Fibroblast of peridontal ligament (primary cell): ENCODE results near the gene ADGRD2.

Source experiments
- DNase-seq: peaks from one replicate; pipeline ENCODE4 v3.0.0-alpha.2; 2010; ENCODE audit errors: extremely low read depth

Gene ADGRD2

DNA sequence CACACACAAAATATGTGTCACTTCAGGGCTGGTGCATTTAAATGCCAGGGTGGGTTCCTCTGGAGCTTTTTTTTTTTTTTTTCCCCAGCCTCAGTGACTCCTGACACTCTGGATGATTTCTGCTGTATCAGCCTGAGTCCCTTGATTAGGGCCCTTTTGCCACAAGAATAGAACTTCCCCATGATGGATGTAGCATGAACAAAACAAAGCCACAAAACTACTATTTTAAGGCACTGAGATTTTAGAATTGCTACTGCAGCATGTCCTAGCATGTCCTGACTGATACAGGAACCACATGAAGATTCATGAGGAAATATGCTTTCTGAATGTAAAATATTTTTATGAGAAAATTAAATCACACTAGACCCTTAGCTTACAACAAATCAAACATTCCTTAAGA, 13.9 kb upstream of the ADGRD2 start:
- no peak for DNase-seq

DNA sequence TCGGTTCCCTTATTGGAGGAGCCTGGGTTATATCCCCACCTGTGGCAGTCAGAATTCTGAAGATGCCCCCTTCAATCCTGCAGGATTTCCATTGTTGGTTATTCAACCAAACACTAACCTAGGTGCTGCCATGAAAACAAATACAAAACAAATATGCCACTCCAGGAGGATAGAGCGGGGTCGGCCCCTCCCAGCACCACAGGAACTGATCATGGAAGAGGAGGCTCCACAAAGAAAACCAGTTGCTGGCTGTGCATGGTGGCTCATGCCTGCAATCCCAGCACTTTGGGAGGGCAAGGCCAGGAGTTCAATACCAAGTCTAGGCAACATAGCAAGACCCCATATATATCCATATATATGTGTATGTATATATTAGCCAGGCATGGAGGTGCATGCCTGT, 13.2 kb upstream of the ADGRD2 start:
- DNase-seq: no peak

DNA sequence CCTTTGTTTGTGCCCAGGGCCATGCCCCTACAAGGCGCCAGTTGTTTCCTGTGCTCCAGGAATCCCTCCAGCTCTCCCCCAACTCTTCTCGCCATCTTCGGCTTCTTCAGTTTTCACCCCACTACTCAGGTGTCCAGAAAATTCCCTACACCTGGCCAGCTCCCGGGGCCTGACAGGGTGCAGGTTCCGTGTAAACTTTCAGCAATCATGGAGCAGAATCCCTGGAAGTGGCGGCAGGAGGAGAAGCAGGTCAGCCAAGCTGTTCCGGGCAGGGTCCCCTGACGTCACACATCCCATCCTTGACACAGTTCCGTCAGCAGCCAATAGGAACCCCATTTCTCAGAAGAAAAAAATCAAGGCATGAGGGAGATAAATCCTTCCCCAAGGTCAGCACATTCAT, 12.2 kb upstream of the ADGRD2 start:
- no peak for DNase-seq

DNA sequence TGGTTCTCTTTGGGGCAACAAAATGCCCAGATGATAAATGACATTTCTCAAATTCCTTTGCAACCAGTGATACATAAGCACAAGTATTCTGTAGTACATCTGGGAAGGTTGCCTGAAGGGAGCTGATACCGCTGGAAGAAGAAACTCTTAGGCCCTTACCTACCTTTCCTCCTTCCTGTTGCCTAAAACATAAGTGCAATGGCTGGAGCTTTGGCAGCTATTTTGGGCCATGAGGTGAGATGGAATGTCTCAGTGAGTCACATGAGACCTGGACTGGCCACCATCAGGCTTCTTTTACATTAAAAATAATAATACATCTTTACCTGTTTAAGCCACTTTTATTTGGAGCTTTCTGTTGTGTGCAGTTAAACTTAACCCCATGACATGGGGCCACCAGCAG, 11.2 kb upstream of the ADGRD2 start:
- no peak for DNase-seq

DNA sequence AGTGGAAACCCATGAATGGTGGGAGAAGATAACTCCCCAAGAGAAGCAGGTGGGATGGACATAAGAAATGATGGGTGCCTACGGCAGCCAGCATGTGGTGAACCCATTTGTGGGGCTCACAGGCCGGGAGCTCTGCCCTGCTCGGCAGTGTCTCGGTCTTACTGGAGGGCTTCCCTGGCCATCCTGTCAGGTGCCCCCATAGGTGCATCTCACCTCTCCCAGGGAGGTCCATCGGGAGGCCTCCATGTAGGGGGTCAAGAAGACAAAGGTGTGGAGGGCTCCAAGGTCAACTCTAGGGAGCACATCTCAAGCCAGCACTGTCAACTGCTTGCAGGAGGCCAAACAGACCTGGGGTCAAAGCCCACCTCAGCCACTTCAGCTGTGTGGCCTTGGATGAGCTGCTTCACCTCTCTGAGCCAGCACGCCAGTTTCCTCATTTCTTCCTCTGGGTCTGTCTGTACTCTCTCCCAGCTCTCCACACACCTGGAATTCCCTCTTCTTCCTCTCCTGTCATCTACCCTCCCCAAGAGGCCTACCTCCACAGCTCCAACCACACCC, 10.5 kb upstream of the ADGRD2 start:
- DNase-seq: no peak

DNA sequence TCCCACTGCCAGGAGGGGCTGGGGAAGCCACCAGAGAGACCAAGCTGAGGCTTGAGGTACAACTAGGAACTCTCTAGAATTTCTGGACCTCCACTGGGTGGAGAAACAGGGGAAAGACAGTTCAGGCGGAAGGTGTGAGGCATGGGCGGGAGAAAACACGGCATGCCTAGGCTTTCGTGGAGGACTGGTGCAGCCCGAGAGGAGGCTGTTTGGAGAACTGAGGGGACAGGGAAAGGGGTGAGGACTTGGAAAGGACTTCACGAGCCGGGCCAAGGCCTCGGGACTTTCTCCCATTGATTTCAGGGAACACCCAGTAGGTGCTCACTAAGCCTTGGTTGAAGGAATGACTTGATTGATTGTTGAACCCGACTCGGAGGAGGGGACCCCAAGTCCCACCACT, 9.5 kb upstream of the ADGRD2 start:
- no peak for DNase-seq

DNA sequence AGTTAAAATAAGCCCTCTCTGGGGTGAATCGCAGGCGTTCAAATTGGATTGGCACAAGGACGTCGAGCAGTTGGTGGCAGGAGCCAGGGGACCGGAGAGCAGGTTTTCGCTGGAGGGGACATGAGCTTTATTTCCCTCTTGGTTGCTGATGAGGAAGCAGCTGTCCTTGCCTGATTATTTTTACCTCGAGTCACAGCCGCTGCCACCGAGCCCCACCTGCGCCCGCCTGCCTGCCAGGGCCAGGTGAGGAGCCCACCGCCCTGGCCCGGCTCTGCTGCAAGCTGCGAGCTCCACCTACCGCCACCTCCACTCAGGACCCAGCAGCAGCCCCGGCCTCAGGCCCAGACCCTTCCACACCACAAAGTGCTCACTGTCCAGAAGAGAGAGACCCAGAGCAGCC, 9.0 kb upstream of the ADGRD2 start:
- no peak for DNase-seq

DNA sequence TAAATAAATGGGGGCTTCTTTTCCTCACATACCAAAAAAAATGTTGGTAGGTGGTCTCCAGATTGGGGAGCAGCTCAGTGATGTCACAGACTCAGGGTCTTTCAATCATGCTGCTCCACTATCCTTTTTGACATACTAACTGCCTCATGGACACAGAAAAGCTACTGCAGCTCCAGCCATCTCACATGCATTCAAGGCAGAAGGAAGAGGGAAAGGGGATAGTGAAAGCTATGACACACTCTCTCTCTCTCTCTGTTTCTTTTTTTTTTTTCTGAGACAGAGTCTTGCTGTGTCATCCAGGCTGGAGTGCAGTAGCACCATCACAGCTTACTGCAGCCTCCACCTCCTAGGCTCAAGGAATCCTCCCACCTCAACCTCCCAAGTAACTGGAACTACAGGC, 7.9 kb upstream of the ADGRD2 start:
- no peak for DNase-seq

DNA sequence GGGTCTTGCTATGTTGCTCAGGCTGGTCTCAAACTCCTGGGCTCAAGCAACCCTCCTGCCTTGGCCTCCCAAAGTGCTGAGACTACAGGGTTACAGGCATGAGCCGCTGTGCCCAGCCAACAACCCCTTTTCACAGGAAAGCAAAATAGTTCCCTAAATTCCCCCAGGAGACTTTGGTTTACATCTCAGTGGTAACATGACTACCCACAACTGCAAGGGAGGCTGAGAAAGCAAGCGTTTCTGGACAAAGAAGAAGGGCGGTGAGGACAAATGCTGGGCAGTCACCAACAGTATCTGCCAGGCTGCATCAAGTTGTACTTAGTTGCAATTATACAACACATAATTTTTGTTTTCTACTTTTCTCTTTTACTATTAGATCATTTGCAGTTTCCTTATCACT, 7.4 kb upstream of the ADGRD2 start:
- peak; percentile 64 for DNase-seq

DNA sequence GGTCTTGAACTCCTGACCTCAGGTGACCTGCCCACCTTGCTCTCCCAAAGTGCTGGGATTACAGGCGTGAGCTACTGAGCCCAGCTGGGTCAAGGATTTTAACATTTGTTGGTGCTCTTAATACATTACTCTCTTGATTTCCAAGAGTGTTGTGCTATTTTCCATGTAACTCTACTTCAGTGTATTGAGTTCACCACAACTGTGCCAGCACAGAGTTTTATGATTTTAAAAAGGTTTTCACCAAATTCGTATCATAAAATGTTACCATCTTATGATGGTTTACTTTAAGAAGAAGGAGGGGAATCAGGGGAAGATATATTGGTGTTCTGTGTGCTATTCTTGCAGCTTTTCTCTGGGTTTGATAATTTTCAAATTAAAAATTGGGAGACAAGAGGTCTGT, 6.6 kb upstream of the ADGRD2 start:
- DNase-seq: no peak

DNA sequence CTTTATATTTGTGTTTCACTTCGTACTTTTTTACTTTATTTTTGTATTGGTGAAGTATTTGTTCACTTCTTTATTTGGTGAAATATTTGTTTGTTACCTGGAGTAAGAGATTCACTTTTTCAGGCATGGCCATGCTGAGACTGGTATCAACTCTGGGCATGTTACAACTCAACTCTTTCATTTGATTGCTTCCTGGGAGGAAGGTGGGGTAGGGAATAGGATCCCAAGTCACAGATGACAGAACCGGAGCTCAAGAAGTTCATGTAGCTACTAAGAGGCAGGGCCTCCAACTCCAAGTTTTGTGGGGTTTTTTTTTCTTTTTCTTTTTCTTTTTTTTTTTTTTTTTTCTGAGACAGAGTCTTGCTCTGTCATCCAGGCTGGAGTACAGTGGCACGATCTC, 6.1 kb upstream of the ADGRD2 start:
- DNase-seq: no peak

DNA sequence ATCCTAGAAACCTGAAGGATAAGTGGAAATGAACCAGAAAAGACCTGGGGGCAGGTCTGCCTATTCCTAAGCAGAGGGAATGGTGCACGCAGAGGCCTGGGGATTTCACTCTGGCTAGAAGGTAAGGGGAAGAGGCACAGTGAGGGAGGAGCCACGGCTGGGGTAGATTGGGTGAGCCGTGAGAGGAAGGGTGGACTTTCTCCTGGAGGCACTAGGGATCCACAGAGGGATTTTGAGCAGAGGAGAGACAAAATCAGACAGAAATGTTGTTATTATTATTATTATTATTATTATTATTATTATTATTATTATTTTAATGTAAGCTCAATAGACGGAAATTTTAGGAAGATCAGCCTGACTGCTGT, 3.0 kb upstream of the ADGRD2 start:
- DNase-seq: no peak

DNA sequence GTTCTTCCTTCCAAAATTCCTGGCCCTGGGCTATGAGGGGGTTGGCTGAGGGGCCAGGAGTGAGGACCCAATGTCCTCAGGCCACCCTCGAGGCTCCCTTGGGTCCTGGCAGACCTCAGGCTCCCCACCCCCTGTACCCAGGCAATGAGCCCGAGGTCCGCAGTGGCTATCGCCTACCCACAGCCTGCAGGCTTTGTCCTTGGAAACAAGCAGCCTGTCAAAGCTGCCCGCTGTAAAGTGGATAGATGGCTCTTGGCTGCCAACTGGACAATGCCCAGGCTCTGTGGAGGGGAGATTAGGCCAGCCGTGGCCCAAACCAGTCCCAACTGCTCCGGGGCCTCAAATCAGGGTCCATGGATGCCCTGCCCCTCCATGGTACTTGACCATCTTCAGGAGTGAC, 2.2 kb upstream of the ADGRD2 start:
- DNase-seq: no peak

DNA sequence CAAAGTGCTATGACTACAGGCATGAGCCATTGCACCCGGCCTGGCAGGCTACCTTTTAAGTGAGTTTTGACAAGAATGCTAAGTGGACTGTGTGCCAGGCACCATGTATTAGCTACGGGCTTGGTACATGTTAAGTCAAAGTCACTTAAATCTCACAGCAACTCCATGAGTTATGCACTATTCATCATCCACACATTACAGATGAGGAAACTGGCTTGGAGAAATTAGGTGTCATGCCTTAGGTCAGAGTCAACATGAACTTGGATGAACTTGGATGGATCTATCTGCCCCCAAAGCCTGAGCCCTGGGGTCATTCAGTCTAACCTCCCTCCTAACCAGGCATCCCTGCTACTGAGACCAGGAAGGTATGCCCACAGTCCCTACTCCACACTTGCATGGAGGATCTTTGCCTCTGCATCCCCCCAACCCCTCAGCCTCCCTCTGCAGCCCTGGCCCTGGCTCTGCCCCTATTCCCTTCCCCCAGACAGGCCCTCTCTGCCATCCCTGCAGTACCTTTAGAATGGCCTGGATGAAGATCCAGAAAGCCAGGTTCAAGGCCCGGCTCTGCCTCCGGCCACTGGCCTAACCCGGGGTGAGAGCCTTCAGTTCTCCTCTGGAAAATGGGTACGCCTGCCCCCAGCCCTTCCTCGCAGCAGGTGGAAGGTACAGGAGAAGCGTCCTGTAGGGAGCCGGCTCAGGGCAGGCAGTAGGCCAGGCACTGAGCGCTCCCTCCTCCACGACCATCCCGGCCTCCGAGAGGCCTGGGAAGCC, 685 bp upstream of the ADGRD2 start:
- DNase-seq: no peak

DNA sequence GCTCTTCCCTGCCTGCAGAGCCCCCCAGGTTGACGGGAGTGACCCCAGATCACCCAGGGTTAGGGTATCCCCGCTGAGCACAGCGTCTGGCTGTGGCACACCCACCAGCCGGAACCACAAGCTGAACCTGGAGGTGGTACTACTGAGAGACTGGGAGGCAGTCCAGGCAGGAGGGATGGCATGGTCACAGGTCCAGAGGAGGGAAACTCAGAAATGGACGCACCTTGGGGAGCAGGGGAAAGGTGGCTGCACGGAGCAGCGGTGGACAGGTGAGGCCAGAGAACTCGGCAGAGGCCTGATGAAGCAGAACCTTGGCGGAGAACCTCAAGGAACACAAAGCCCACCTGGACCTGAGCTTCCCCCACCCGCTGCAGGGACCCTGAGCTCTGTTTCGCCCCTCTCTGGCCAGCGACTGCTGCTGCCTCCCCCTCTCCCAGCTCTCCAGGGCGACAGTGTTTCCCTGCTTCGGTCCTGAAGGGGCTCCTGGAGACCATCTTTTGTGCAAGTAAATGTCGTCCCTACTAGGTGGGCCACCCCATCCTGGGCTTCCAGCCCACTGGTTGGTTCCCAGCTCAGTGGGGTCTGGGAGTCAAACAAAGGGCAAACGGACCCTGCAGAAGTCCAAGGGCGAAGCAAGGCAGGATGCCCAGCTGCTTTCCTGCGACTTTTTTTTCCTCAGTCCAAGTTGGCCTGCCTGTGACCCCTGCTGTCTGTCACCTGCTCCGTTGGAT, 845 bp downstream of the ADGRD2 start:
- no peak for DNase-seq

DNA sequence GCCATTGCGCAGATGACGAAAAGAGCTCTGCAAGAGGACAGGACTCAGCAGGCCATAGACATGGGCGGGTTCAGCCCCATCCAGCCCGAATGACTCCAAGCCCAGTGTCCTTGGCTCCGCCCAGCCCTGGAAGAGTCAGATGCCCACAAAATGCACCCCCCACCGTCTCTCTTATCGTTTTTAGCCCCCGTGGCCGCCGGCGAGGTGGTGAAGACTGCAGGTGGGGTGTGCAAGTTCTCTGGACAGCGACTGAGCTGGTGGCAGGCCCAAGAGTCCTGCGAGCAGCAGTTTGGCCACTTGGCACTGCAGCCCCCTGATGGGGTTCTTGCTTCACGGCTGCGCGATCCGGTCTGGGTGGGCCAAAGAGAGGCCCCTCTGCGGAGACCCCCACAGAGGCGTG, 2.1 kb downstream of the ADGRD2 start:
- no peak for DNase-seq

DNA sequence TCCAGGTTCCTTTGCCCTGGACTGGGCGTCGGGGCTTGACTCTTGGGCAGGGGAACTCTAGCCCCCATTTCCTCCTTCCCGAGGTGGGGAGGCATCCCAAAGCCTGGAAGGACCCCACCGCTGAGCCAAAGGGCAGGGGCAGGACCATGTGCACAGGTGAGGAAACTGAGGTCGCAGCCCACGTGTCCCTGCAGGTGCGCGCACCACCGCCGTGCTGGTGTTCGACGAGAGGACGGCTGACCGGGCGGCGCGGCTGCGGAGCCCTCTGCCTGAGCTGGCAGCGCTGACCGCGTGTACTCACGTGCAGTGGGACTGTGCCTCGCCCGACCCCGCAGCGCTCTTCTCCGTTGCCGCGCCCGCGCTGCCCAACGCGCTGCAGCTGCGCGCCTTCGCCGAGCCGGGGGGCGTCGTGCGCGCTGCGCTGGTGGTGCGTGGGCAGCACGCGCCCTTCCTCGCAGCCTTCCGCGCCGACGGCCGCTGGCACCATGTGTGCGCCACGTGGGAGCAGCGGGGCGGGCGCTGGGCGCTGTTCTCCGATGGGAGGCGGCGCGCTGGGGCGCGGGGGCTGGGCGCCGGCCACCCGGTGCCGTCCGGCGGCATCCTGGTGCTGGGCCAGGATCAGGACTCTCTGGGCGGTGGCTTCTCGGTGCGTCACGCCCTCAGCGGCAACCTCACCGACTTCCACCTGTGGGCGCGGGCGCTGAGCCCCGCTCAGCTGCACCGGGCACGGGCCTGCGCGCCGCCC, 2.8 kb downstream of the ADGRD2 start:
- DNase-seq: no peak

DNA sequence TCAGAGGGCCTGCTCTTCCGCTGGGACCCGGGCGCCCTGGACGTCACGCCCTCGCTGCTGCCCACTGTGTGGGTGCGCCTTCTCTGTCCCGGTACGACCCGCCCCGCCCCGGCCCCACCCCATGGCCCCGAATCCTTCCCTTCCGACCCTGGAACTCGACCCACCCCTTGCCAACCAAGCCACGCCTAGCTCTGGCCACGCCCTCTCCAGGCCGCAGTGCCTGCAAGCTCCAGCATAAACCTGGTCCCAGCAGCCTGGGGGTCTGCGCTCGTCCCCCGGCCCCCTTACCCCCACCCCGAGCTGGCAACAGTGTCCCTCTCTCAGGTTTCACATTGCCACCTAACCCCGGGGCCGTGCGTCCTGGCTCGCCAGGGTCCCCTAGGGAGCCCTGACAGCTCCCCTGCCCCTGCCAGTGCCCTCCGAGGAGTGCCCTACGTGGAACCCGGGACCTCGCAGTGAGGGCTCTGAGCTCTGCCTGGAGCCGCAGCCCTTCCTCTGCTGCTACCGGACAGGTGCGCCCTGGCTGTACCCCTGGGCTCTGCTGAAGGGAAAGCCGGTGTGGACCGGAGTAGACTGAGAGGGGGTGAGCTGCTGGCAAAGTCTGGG, 3.4 kb downstream of the ADGRD2 start:
- DNase-seq: no peak

DNA sequence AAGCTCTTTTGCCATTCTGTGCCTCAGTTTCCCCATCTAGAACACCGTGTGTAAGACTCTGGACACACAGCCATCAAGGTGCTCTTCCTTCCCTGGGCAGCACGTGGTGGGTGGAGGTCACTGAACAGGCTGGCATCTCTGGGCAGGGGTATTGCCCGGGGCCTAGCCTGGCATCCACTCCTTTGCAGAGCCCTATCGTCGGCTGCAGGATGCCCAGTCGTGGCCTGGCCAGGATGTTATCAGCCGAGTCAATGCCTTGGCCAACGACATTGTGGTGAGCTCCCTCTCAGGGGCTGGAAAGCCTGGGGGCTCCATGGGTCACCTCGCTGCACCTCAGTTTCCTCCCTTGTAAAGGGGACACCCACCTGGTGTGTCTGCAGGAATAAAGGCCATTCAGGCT, 4.0 kb downstream of the ADGRD2 start:
- DNase-seq: no peak

DNA sequence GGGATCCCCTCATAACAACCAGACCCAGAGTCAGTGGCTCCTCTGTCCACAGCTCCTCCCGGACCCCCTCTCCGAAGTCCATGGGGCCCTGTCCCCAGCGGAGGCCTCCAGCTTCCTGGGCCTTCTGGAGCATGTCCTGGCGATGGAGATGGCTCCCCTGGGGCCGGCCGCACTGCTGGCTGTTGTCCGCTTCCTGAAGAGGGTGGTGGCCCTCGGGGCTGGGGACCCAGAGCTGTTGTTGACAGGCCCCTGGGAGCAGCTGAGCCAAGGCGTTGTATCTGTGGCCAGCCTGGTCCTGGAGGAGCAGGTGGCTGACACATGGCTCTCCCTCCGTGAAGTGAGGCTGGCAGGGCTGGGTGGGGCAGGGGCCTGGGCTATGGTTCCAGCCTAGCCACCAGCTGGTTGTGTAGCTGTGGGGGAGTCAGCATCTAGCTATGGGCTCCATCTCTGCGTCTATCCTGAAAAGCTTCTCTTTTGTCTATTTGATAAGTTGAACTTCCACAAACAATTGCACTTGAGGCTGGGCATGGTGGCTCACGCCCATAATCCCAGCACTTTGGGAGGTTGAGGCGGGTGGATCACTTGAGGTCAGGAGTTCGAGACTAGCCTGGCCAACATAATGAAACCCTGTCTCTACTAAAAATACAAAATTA, 4.7 kb downstream of the ADGRD2 start:
- no peak for DNase-seq

DNA sequence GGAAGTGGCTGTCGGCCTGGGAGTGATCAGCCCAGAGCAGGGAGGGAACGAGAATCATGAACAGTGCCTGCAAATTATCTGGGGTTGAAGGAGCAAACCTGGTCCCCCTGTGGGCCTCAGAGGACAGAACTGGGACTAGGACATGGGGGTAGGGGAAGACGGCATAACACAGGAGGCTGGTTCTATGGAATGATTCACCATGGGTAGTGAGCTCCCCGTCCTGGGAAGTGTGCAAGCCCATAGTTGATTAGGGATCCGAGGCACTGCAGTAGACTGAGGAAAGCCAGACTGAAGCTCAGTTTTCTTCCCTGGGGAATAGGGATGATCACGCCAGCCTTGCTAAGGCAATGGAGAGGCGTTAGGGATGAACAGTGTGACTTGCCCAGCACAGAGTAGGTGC, 5.6 kb downstream of the ADGRD2 start:
- no peak for DNase-seq
